Activated CD4-positive, CD25-positive, alpha-beta regulatory T cell (primary cell): ENCODE measurements around the gene CA10.

ENCODE experiments used
- DNase-seq, 4 experiments: peaks; one replicate each; lab custom pipeline; 2025; lab: John Stamatoyannopoulos, UW

CA10 gene

DNA sequence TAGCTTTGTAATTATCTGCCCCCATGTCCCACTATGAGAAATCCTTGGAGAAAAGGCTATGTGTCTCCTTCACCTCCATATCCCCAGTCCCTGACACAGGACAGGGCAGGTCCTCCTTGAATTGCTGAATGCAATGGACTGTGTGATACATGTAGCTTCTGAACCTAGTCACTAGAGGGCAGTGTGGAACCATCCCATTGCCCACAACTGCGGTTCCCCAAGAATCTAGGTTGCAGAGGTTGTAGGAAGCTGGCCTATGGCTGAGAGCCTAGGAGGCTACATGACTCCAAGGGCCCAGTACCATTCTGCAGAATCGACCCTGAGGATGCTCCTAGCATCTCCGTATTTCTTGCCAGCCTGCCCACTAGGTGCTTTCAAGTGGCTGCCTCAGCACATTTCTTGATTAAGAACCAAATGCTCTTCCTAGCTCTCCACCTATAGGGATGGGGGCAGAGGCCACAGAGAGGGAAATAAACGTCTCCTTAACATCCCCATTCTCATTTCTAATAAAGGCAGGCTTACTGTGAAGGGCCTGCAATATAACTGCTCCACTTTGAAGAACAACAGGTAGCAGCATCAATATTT, 394.0 kb downstream of the CA10 start:
- DNase-seq, result peak in 1 of 4 experiments; percentile 4

DNA sequence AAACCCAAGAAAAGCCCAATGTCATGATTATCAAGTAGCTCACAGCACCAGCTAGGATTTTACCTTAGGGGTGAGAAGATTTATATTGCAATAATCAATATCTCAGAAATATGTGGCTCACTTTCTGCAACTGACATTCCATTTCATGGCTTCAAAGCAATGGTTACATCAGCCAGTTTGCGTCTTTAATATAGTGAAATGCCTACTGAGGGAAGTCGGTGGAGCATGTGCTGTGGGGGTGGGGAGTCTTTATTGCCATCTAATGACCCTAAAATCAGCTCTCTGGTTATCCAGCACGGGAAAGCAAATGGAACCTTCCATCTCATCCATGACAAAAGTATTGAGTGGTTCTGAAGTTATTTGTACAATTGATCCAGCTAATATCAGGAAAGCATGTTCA, 395.5 kb downstream of the CA10 start:
- DNase-seq, result no peak

DNA sequence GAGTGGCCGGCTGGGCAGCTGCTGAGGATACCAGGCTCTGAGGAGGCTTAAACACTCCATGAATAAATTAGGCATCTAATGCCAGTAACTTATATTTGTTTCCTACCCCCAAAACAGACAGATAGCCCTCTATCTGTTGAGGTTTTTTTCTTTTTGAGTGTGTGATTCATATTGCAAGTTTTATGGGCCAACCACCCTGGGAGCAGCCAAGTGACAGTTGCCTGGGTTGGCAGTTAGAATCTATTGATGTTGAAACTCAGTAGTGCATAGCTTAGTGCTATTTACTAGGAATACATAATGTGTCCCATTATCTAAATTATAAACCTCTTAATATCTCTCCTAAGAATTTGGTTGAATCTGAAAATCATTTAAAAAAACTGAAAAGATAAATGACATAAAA, 397.4 kb downstream of the CA10 start:
- DNase-seq, result no peak

DNA sequence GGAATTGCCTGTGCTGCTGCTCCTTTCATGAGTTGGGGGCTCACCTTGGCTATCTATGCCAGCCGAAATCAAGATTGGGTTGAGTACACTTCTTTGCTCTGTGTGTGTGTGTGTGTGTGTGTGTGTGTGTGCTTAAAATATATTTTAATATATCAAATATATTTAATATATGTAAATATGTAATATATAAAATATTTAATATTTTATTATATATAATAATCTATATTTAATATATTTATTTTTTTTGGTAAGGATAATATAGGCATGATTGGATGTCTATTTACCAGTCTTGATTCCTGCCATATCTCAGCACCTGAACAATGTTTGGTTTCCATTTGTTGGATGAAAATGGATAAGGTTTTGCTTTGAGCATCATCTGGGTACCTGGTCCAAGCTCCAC, 399.3 kb downstream of the CA10 start:
- DNase-seq, result no peak

DNA sequence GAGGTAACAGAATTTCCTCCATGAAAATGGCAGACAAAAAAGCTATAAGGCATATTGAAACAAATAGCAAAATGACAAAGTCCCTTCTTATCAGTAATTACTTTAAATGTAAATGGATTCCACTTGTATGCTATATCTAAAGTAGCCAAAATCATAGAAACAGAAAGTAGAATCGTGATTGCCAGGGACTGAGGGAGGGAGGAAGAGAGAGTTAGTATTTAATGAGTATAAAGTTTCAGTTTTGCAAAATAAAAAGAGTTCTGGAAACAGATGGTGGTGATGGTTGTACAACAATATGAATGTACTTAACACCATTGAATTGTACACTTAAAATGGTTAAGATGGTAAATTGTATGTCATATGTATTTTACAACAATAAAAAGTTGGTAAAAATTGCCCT, 407.4 kb downstream of the CA10 start:
- DNase-seq, result no peak

DNA sequence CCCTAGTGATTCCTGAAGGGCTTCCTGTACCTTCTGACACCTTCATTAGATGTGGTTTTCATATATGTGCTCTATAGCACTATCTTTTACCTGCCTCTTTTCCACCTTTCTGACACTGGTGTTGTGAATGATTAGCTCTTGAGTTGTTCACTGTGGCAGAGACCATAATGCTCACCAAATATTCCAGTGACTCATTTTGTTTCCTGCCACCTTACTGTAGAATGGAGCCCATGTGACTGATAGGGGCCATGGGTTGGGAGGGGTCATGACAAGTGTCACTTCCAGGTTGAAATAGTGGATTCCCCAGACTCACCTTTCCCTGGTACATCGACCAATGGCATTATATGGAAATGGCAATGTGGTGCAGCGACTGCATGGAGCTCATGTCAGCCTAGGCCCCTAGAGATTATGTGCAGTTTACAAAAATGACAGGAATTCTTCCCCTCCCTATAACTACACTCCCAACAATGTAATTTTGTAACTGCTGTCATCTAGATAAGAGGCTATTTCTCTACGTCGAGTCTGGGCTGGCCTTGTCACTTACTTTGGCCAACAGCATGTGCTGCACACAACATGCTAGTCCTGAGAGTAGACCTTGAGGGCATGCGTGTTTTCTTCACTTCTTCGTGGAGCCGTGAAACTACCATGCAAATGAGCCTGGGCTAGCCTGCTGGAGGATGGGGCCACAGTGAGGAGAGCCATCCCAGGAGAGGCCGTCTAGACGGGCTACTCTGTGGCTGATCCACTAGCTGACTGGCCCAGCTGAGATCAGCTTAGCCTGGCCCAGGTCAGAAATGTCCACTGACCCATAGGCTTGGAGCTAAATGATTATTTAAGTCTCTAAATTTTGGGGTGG, 409.5 kb downstream of the CA10 start:
- DNase-seq, result no peak

DNA sequence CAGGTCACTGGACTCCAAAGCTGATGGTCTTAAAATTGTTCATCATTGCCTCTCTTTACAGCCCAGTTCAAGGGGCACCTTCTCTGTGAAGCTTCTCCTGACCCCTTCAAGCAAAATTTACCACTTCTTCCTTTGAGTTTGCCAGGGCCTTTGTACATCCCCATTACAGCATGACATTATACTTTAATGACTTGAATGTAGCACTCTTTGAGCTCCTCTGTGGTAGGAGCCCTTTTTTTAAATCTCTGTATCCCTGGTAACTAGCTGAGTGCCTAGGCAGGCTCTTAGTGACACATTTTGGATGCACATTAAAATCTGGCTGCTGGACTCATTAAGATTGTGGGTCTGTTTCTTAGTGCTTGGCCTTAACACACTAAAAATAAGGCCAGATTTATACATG, 412.1 kb downstream of the CA10 start:
- DNase-seq, result no peak

DNA sequence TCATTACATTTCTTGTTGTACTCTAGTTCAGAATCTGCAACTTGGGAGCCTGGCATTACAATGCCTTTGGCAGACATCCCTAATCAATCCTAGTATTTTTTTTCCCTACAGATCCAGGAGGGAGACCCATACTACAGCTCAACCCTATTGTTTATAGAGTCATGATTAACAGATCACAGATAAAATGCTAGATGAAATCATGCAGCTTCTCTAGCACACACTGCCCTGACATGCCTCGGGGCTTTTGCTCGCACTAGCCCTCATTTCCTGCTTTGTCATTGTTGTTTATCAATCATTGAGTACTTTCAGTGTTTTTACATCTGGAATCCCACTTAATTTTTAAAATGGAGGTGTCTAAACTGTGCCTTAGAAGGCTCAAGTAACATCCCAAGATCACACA, 412.5 kb downstream of the CA10 start:
- no peak for DNase-seq

DNA sequence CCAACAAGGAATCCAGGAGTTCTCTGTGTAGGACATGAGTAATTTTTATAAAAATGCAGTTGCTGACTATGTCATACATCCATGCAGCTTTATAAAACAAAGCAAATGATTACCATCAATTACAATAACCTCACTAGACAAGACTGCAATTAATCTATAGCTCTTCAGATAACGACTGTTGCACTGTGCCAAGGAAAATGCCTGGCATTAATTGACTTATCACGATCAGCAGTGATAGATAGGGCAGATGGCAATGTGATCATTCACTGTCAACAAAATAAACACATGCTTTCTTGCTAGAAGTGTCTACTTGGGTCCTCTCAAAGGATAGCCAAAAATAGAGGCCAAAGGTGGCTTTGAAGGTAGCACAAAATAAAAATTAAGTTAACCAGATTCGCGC, 415.0 kb downstream of the CA10 start:
- no peak for DNase-seq

DNA sequence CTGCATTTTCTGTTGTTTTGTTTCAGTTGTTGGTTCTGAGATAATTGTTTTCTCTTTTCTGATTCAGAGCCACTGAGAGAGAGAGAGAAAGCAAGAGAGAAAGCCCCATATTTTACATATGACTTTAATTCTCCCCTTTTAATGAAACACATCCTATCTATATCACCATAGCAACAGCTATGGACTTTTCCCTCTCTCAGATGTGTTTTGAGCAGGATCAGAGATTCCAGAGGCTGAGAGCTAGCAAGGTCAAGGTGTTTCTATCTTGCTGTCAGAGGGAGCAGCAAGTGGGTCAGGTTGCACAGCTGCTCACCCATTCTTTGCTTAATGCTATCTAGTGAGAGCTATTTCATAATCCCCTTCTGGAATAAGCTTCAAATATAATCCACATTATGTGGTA, 415.9 kb downstream of the CA10 start:
- DNase-seq, result no peak

DNA sequence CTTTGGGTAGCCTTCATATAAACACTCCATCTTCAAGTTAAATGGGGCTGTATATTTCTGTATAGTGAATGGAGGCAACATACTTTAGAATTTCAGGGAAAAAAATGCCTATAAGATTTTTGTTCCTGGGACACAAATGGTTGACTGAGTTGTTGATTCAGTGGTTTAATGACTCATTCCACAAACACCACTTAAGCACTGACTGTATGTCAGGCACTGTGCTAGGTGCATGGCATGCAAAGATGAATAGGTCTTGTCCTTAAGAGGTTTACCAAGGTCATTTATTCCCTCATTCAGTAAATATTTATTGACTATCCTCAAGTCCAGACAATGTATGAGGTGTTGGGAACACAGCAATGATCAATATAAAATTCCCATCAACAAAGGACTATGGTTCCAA, 417.1 kb downstream of the CA10 start:
- DNase-seq, result no peak

DNA sequence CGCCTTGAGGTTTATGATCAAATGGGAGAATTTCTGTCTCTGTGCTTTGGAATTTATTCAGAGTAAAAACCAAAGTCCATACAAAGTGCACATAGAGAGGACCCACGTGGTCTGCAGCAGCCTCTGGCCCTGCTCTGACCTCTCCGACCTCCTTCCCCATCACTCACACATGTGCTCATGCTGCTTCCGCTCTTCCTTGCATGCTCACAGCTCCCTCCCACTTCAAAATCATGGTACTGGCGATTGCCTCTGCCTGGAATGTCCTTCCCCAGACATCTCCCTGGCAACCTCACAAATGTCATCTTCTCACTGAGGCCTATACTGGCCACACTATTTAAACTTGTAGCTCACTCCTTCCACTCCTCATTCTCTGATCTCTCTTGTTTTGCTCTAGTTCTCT, 418.0 kb downstream of the CA10 start:
- DNase-seq, result no peak

DNA sequence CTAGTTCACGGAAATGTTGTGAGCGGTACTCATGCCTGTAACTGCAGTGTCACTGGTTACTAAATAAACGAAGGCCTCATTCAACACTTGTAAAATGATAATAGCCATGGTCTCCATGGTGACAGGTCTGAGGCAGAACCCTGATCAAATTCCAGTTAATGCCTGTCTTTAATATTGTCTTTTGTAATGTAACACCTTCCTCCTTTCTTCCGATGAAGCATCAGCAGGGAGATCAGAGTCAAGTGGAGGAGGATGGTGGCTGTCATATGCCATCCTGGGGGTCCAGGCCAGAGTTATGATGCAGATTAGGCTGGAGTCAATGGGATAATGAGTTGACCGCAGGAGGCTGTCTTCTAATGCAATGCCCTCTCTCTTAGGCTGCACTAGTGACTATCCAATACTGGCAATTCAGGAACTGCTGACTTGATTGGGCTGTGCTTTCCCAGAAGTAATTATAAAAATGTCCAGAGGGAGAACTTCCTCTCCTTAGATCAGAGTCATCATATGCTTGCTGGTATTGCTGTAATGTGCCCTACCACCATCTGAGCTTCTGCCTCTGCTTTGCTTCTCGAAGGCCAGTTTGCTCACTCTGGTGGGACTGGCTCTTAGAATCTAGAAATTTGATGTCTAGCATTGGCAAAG, 419.1 kb downstream of the CA10 start:
- no peak for DNase-seq

DNA sequence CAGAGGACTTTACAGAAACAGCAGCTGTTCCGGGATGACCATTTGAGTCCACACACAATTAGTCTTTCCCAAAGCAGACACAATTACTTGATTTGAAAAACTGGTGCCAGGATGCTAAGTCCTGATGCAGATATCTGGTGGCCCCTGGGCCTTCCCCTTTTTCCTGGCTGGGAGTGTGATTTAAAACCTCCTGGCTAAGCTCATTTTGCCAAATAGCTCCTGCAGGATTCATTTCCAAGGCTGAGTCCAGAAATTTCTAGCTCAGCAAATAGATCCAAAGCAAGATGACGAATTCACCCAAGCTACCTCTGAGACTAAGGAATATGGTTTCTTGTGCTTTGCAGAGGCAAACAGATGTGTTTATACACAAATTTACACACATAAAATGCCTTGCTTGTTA, 422.2 kb downstream of the CA10 start:
- DNase-seq, result no peak

DNA sequence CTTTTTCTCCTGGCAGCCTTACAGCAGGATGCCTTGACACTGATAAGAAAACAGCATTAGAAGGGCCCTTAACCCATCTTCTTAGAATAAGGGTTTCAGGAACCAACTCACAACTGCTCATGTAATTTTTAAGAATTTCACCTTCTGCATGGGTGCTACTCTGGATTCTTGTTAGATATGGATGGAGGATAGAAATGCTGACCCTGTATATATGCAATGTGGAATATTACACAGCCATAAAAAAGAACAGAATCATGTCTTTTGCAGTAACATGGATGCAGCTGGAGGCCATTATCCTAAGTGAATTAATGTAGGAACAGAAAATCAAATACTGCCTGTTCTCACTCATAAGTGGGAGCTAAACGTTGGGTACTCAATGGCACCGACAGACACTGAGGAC, 423.5 kb downstream of the CA10 start:
- DNase-seq, result no peak

DNA sequence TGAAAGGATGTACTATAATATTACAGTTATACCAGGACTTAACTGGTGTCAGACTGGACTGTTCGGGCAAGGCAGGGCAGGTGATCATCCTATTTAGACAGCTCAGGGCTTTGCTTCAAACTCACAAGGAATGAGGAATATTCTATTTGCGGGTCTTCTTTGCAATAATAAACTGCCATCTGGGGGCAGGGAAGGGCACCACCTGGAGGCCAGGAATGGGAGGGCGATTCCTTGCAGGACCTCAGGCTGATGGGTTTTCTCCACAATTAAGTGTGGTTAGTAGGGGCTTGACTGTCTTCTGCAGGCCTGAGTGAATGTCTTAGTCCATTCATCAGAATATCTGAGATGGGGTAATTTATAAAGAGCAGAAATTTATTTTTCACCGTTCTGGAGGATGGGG, 424.1 kb downstream of the CA10 start:
- DNase-seq, result no peak

DNA sequence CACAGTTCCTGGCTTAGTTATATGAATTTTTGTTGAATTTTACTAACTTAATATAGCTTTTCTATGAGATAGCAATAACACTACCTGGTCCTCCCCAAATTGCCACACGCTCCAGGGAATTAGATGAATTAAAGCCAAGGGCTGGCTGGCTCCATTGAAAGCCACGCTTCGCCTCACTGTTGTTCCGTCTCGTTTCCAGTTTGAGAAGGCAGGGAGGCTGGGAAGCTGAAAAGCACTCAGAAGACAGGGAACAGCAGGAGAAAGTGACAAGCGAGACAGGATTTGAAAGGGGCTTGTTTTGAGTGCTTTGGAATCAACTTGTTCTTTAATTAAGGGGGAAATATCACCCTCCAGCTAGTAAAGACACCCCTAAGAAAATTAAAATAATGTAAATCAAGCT, 425.3 kb downstream of the CA10 start:
- no peak for DNase-seq

DNA sequence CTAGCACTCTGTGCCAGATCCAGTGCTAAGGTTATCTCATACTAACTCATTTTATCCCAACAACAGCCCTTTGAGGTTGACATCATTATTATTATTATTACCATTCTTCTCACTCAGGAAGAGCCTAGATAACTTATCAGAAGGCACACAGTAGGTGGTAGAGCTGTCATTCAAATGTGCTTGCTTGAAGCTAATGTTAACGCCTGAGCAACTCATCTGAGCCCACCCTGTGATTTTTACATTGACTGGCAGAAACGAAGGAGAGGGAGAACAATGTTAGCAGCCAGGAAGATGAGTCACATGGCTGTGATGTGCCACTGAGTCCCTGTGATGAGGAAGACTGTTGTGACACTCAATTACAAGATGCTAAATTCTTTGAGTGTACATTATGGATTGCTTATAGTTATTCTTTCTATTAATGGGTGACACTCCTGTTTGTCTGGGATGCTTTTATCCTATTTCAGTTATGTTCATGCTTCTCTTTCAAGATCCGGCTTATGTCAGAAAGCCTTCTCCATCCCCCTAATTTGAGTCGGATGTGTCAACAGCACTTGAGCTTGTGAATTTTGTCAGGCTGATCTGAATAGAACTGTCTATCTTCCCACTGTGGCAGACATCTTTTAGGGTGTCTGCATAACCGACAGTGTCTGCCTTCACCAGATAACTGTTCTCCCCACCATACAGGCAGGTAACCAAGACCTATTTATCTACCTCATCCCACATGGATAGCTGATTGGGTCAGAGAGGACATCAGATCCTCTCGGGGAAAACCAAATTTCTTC, 426.4 kb downstream of the CA10 start:
- DNase-seq, result no peak

DNA sequence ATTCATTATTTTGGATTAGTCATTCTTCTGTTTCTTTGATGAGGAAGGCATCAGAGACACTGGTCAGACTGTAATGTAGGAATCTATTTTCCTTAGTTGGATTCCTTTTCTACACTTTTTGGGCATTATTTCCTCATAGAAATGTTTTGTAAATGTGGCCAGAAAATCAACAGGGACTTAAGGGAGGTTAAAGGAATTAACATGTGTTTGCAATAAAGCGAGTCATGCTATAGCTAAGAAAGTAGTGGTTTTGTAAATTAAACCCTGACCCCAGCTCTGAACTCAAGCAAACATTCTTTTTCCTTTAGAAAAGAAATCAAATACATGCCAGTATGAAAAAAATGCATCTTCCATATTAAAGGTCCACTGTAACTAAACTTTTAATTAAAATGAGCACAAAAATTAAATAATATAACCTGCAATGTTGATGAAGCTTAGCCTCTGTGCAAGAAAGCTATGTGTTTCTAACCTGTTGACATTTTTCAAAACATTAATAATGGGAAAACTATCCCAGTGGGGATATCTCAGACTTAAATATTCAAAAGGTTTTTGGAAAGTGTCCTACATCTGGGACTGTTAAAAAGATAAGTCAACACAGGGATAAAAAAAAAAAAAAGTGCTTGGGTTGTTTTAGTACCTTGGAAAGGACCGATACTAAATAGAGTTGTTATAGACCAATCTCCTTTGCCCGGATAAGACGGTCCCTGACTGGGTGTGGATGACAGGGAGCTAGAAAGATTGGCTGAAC, 428.0 kb downstream of the CA10 start:
- no peak for DNase-seq

DNA sequence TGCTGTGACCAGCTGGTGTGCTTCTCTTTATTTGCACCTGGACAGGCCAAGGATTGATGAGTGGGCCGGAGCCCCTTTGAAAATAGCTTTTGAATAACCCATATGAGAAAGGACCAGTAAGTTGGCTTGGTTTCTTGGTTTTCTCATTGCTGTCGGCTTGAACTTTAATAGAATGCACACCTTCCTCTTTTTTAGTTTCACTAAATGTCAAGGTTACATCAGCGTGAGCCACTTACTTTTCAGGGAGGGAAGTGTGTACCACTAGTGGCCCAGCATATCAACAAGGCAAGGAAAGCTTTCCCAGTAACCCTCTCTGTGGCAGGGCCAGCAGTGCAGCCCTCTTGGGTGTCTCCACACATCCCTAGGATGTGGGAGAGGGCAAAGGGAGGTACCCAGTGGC, 433.3 kb downstream of the CA10 start:
- no peak for DNase-seq

DNA sequence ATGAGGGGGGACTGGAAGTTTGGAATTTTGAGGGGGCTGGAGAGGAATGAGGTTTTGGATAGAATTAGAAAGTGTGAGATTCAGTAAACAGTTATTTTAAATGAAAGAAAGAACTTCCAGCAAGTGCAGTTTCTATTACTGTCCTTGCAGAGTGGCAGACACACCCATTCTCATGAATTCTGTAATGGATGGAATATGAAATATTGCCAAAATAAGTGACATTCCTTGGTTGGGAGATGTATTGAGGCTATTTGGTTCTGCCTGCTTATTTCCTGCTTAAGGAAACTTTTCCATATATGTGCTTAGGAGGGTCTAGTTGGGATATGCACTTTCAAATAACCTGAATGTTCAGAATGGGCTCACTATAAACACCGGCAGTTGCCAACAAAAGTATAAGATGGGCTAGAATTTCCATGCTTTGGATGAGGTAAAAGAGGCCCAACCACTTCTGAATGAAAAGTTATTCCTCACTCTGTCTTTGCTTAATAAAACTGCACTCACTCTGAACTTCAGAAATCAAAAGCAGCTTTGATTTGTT, 434.4 kb downstream of the CA10 start:
- DNase-seq, result no peak

DNA sequence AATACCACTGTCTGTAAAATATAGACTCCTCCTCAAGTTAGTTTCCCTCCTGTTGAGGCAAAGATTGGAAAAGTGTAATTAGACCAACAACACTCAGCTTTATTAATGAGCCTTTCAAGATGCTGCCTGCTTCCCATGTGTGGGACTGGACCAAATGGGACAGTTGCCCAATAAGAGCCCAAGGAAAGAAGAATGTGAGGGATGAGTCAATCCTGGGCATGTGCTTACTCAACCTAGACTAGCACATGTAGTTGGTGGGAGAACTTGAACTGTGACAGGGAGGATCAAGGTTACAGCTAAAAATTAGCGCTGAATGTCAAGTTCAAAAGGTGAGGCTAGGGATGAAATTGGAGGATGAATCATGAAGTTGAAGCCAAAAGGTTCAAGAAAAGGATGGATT, 435.5 kb downstream of the CA10 start:
- DNase-seq, result no peak
